Breast epithelium (tissue), 3 donors: ENCODE results near the gene SLC25A44.

Experiments used
- CTCF ChIP-seq, 3 donors: fragments of 450-650 bp; IDR thresholded peaks; one replicate each; pipeline ENCODE4 v1.5.1; 2016 to 2017; ENCODE audit warnings: antibody characterized with exemption in 3 of 3, mild to moderate bottlenecking in 3 of 3, moderate library complexity in 3 of 3
- POLR2A ChIP-seq: fragments of 450-650 bp; IDR thresholded peaks from one replicate; pipeline ENCODE4 v1.6.1; 2016; ENCODE audit warnings: antibody characterized with exemption, mild to moderate bottlenecking, moderate library complexity
- POLR2AphosphoS5 ChIP-seq, 3 donors: sonication (generic); formaldehyde crosslinking; IDR thresholded peaks; one replicate each; pipeline ENCODE4 v1.6.1; 2017; ENCODE audit warnings: antibody characterized with exemption in 3 of 3

- TF ChIP-seq POLR2A (no peak), CTCF (IDR thresholded peaks at IDR 0.05) (no peak), POLR2AphosphoS5 (IDR thresholded peaks at IDR 0.05) (no peak)
Measured at GRCh38 chr1:156165083-156165482, 28.8 kb upstream of the SLC25A44 start.
